Measurements from ENCODE around the gene STUM.

STUM gene

DNA sequence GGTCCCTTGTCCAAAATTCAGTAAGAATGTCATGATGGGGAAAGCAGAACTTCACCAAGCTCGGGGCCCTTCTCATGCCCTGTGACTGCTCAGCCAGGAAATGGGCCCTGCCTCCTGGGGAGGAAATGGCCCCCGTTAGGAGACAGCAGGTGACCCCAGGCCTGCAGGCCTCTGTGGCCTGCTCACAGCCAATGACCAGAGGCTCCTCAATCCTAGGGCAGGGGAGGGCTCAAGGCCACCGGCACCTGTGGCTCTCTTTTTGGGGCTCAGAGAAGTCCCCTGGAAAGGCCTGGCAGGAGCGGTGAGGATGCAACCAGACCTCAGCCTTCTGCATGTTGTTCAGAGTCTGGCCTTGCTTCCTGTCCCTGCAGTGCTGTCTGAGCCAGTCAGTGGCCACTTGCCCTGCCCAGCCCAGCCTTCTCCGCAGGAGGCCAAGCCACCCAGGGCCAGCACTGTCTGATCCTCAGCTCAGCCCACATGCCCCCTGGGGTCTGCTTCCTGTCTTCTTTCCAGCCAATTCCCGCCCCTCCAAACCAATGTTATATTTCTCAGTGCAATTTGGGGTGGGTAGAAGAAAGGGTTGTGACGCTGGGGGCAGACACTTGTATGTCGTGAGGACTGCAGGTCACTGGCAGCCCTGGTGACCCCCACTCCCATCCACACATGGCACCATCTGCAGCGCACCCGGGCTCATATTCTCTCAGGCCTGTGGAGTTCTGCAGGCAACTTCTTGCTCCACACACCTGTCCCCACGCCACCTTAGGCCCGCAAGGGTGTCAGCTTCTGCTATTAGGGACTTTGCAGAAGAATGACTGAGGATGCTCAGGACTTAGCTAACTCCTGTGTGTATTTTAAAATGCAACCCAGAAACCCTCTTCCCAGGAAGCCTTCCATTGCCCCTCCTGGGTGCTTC is 106.9 kb downstream of the STUM start:
- peaks cover 2 to 66% (median 39%) of the 10 kb centered on the region in 4 donors for H3K4me1 ChIP-seq
- no peak overlapping the region for H3K27ac ChIP-seq
- H3K9me3 ChIP-seq, result no peaks in the 10 kb centered on the region
- intact Hi-C loops (cut with DNase I; ENCODE audit: low total_unique reads), result no loop called here
- no peak overlapping the region for H3K4me3 ChIP-seq
- H3K27me3 ChIP-seq, result no peaks in the 10 kb centered on the region
- no peaks in the 10 kb centered on the region for H3K36me3 ChIP-seq
- TF ChIP-seq, protein P1, sequence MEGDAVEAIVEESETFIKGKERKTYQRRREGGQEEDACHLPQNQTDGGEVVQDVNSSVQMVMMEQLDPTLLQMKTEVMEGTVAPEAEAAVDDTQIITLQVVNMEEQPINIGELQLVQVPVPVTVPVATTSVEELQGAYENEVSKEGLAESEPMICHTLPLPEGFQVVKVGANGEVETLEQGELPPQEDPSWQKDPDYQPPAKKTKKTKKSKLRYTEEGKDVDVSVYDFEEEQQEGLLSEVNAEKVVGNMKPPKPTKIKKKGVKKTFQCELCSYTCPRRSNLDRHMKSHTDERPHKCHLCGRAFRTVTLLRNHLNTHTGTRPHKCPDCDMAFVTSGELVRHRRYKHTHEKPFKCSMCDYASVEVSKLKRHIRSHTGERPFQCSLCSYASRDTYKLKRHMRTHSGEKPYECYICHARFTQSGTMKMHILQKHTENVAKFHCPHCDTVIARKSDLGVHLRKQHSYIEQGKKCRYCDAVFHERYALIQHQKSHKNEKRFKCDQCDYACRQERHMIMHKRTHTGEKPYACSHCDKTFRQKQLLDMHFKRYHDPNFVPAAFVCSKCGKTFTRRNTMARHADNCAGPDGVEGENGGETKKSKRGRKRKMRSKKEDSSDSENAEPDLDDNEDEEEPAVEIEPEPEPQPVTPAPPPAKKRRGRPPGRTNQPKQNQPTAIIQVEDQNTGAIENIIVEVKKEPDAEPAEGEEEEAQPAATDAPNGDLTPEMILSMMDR (IDR thresholded peaks at IDR 0.05), result no peak
- DNase-seq, result no peak

DNA sequence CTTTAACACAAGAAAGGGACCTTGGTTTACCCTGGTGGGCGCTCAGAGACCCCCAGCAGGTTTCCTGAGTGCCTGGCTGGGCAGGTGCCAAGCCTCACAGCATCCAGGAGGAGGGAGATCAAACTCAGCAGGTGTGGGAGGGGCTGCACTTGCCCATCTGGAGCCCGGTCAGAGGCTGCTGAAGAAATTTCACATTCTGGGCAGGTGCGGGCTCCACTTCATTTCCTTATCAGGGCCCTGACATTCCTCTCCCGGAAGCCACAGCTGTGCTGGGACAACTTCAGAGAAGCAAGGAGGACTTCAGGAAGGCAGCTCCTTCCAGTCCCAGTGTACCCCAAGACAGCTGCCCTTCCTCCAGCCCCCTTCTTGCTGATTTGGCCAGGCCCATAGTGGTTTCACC is 107.6 kb downstream of the STUM start:
- Histone ChIP-seq H3K27me3 (no peaks in the 10 kb centered on the region), H3K4me3 (no peak overlapping the region), H3K27ac (no peak overlapping the region), H3K4me1 (peaks cover 7 to 68% (median 42%) of the 10 kb centered on the region in 4 donors), H3K36me3 (no peaks in the 10 kb centered on the region), H3K9me3 (no peaks in the 10 kb centered on the region)
- no peak for DNase-seq
- TF ChIP-seq, protein P1 (IDR thresholded peaks at IDR 0.05), result no peak
- intact Hi-C loops (cut with DNase I; ENCODE audit: low total_unique reads), result no loop called here

DNA sequence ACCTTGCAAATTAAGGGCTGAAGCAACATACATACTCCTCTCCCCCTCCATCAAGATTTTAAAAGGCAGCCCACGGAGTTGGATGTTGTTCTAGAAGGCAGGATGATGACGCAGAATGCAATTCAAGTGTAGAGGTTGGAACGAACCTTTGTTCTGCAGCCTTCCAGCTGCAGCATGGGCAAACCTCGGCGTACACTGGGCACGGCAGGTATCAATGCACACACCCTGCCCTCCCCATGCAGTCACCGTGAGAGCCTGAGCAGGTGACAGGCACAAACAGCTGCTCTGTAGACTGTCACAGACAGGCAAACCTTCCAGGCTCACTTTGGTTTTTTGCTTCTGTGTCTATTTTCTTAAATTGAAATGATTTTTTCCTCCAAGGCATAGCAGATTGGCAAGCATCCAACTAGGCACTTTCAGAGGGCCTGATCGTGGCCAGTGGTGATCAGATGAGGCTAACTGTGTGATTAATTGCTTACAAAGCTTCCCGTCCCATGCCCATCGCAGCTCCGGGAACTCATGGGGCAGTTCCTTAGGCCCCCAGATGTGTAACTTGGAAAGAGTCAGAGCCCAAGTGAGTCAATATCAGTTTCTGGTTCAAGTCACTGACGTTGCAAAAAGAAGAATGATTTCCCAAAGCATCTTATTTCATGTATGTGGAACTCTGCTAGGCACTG is 108.2 kb downstream of the STUM start:
- Histone ChIP-seq H3K4me1 (peaks cover 7 to 73% (median 48%) of the 10 kb centered on the region in 4 donors), H3K36me3 (no peaks in the 10 kb centered on the region), H3K4me3 (no peak overlapping the region), H3K27me3 (no peaks in the 10 kb centered on the region), H3K27ac (peak overlapping the region in 1 of 2 donors; percentile 23), H3K9me3 (no peaks in the 10 kb centered on the region)
- TF ChIP-seq, protein P1 (IDR thresholded peaks at IDR 0.05), result no peak
- peak in 1 of 2 donors; percentile 53 for DNase-seq
- intact Hi-C loops (cut with DNase I; ENCODE audit: low total_unique reads), result no loop called here

DNA sequence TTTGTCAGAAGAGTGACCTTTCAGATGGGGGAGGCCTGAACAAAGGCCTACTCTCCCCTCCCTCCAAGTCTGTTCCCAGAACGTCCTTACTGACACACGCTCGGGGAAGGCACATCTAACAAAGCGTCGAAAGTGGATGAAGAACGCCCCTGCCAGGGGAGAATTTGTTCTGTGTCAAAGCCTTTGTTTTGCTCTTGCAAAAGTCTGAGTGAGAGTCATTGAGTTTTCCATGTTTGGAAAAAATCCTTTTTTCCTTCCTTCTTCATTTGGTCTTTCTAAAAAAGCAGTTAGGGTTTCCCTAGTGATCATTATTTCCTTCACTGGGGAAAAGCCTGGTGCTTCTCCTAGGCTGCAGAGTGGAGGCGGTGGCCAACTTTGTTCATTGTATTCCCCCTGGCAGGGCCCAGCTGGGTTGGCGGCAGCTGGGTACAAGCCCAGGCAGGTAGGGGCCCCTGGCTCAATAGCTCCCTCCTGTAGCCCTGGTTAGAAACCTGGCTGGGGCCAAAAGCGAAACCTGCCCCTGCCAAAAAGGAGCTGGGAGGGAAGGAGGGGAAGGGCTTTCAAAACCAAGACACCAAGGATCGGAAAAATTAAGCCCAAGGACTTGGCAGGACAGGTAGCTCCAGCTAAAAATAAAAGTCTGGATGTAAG is 109.5 kb downstream of the STUM start:
- Histone ChIP-seq H3K9me3 (no peaks in the 10 kb centered on the region), H3K4me3 (no peak overlapping the region), H3K27me3 (no peaks in the 10 kb centered on the region), H3K27ac (peak overlapping the region in 1 of 2 donors; percentile 27), H3K4me1 (peaks cover 7 to 85% (median 60%) of the 10 kb centered on the region in 4 donors), H3K36me3 (no peaks in the 10 kb centered on the region)
- TF ChIP-seq, protein P1 (IDR thresholded peaks at IDR 0.05), result no peak
- DNase-seq, result no peak
- intact Hi-C loops (cut with DNase I; ENCODE audit: low total_unique reads), result no loop called here

DNA sequence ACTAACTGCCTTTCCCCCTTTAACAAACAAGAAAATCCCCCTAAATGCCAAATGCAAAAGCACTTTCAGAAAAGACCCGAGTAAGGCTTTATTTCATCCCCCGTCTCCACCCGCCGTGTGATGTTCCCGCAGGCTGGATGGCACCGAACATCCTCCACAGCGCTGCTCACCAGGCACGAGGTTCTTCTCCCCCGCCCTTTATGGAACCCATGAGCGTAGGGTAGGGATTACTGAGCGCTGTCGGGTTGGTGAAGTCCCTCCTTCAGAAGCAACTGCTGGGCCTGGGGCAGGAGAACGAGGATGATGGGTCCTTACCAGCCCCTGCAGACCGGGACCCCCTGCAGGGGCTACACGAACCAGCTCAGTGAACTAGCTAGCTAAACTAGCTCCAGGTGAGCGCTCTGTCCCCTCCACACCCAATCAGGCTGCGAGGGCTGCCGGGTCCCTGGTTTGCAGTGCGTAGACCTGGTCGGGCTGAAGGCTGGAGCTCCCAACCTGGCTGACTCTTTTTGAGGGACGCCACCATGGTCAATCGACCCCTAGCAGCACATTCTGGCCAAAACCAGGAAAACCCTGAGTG is 110.1 kb downstream of the STUM start:
- H3K36me3 ChIP-seq, result no peaks in the 10 kb centered on the region
- TF ChIP-seq, protein P1 (IDR thresholded peaks at IDR 0.05), result no peak
- intact Hi-C loops (cut with DNase I; ENCODE audit: low total_unique reads), result no loop called here
- H3K4me1 ChIP-seq, result peaks cover 7 to 86% (median 67%) of the 10 kb centered on the region in 4 donors
- no peak for DNase-seq
- H3K4me3 ChIP-seq, result no peak overlapping the region
- H3K27me3 ChIP-seq, result no peaks in the 10 kb centered on the region
- peak overlapping the region in 1 of 2 donors; percentile 27 for H3K27ac ChIP-seq
- no peaks in the 10 kb centered on the region for H3K9me3 ChIP-seq

Data from tibial artery (tissue), 4 donors.